ENCODE data around the gene PCYT1B.
"Not testable (repeated sequence)": the region's sequence is repeated elsewhere in the genome, so short reads cannot be mapped to it uniquely, and the experiment has no call there.

PCYT1B gene

DNA sequence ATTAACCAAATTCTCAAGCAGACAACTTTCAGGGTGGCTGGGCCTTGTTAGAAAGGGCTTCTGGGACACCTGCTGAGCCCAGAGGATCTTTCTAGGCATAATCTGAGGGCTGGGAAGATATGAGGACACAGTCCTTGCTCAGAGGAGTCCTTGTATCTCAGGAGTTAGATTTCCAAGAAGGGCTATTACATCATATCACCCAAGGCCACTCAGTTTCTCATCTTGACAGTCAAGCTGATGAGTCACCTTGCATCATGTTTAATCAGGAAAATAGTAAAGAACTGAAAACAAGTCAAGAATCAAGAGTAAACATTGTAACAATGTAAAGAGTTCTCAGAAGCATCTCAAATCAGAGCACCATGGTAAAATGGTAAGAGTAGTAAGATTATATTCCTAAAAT, 4.0 kb downstream of the PCYT1B start:
- DNase-seq: no peak

DNA sequence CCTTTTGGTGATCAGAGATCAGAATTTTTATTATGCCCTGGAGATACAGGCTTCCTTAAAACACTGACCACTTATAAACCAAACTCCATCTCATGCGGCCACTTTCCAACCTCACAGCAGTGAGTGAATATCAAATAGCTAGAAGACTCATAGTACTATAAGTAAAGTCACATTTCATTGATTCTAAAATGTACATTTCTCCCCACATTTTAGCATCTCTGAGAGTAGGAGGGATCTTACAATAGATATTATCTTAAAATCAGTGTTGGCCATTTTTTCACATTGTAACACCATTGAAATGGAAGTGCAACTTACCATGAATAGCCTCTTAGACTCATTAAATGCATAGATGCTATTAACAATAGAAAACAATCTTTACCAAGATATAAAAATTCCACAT, 17.4 kb downstream of the PCYT1B start:
- DNase-seq: no peak

DNA sequence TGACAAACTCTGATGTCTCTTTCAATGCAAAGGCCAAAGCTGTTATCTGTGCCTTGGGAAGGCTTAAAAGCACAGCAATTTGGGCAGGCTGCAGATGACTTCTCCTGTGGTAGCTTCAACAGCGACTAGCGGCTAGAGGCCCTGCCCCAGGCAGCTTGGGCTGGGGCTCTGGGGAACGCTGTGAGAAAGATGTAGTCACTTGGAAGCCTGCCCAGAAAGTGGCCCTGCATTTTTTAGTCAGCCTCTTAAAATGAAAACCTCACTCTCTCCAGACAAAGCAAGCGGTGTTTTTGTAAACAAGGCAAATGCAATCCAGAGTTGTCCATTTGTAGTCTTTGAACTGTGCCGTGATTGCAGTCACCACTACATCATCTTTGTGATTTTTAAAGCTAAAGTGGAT, 27.5 kb downstream of the PCYT1B start:
- no peak for DNase-seq

DNA sequence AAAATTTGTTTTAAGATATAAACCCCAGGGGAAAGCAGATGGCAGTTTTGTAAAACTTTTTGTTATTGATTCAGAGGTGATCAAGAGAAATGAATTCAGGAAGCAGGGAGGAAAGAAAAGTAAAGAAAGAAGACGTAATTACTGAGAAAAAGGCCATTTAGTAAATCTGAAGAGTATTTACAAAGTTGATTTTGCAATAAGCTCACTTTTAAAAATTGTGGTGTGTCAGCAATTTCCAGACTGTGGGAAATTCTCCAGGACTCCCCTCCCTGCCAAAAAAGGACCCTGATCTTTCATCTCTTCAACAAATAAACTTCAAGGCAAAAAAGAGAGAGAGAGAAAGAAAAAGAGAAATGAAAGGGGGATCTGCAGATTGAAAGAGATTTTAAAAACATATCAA, 36.6 kb downstream of the PCYT1B start:
- no peak for DNase-seq

DNA sequence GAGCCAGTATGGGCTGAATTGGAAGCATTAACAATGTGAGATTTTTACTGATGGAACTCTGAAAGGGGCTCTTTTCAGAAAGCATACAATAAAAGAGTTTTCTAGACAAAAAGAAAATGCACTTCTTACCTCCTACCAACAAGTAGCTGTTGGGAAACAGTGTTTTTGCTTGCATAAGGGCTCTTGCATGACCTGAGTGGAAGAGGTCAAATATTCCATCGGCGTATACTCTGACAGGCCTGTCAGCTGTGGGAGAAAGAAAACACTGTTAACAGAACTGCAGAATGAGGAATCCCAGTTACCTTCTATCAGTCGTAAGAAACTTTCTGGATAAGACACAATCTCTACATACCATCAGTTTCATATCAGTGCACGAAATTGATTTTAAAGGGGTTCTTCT, 39.5 kb downstream of the PCYT1B start:
- DNase-seq: no peak

DNA sequence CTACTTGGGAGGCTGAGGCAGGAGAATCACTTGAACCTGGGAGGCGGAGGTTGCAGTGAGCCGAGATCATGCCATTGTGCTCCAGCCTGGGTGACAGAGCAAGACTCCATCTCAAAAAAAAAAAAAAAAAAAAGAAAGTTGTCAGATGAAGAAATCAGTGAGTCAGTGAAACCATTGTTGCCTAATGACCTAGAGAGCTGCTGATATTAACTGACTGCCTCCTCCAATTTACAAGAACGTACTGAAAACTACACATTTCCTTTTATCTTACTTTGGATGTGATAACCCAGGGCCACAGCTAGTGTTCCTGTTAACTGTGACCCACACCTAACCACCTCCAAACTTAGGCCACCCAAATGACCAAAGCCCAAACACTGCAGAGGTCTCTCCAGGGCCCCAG, 41.2 kb downstream of the PCYT1B start:
- not testable (repeated sequence) for DNase-seq

DNA sequence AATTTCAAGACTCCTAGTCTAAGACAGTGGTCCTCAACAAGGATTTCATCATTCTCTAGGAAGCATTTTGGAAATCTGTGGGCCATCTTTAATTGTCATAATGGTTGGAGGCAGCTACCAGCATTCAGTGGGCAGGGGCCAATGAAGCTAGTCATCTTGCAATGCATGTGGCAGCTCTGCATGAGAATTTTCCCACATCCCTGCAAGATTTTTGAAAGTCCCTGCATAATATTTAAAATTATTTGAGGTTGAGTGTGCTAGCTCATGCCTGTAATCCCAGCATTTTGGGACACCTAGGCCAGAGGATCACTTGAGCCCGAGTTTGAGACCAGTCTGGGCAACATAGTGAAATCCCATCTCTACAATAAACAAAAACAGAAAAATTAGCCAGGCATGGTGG, 44.0 kb downstream of the PCYT1B start:
- no peak for DNase-seq

DNA sequence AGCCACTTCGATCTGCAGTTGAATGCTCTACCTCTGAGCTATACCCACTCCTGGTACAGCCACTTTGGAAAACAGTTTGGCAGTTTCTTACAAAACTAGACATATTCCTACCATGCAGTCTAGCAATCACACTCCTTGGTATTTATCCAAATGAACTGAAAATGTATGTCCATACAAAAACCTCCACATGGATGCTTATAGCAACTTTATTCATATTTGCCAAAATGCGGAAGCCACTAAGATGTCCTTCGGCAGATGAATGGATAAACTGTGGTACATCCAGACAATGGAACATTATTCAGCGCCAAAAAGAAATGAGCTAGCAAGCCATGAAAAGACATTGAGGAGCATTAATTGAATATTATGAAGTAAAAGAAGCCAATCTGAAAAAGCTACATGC, 45.3 kb downstream of the PCYT1B start:
- DNase-seq: no peak

DNA sequence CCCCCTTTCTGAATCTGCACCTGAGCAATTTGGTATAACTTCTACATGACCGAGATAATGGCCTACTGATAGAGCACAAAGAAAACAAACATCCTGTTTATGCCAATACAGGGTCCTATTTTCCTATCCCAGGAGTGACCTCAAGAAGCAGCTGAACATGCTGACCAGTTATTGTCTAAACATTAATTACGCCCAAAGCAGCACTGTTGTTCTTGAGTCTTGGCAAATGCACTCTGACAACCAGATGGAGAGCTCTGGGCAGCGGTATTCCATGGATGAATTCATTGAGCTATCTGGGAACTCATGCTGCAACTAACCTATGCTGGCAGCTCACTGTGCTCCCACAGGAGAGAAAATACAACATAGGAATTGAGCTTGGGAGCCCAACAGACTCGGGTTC, 52.6 kb downstream of the PCYT1B start:
- no peak for DNase-seq

DNA sequence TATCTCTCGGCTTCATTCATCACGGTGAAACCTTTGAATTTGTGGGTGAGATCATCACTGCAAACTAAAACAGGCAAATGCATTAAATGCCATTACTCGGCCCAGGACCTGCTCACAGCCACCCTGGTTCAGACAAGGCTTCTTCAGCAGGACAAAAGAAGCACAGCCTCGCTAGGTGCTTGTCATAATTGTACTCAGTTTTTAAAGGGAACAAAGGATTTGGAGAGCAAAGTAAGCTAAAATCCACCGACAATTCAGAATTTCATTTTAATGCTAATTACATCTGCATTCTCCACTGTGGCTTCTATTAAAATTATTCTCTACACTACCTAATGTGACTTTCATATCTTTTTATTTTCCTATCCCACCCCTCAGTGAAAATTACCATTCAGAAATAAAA, 57.0 kb downstream of the PCYT1B start:
- no peak for DNase-seq

DNA sequence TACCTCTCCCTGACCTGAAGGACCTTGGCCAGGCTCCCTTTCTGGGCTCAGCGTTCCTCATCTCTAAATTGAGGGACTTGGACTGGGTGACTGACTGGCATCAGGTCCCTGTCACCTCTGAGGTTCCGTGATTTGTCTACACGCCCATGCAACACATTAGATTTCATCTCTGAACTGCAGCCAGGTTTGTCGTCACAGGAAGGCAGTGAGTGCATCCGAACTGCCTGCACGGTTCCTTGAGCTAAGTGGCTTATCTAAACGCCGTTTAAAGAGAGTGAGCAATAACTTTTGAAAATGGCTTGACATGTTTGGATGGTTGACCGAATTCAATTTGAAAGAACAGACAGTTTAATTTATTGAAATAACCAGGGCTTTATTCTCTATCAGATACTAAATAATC, 70.1 kb downstream of the PCYT1B start:
- no peak for DNase-seq

DNA sequence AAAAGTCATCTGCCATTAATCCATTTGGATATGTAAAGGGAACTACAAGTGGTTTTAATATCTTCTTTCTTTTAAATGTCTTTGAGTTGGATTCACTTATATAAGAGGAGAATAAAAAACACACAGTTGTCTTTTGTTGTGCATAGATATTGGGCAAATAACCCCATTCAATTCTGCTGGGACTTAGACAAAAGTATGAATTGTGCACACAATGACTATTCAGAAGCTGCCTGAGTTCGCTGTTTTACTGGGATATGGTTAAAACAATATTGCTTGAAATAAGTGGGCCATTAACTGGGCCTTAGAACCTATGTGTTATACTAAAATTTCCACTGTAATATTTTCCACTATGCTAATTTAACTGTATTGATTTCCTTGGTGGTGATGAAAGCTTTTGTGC, 71.7 kb downstream of the PCYT1B start:
- DNase-seq: no peak

DNA sequence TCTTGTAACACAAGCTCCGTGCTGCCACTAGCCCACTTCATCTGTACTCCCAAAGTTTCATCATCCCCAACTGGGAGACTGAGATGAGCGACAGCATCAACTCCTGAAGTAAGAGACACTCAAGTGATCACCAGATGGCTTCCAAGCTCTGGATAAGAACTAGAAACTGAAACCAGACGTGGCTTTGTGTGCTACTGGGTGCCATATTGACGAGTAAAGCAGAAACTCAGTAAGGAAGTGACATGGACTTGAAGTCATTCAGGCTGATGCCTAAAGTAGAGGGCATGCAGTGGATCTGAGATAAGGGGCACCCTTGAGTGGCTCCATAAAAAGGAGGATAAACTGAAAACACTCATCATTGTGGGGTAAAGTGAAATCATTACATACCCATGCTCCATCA, 72.4 kb downstream of the PCYT1B start:
- DNase-seq: no peak

DNA sequence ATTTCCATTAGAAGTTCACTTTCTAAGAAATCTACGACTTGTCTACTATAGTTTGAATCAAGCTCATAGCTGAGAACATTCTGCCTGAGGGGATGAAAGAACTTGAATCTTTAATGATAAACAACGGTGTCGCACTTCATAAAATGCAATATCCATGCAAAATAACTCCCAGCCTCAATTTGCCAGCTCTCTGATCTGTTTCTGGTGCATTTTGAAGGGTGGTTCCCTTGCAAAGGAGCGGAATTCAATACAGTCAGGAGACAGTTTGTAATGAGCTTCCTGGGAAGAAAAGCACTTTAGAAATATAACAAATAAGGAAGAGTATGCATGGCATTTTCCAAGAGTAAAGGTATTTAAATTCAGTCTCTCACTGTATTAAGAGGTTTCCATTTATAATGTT, 80.0 kb downstream of the PCYT1B start:
- no peak for DNase-seq

DNA sequence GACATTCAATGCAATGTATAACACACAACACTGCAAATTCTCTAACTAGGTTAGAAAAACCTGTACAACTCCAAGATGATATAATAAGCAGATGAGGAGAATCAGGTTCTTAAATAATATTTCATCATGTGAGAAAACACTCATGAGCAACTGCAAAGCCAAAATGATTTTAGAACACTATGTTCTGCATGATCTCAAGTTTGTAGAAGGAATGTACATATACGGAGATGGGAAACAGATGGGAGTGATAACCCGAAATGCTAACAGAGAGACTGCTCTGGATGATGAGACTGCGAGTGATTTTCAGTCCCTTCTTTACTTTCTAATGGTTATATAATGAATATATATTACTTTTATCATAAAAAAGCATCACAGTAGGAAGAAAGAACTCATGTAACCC, 80.9 kb downstream of the PCYT1B start:
- DNase-seq: no peak

DNA sequence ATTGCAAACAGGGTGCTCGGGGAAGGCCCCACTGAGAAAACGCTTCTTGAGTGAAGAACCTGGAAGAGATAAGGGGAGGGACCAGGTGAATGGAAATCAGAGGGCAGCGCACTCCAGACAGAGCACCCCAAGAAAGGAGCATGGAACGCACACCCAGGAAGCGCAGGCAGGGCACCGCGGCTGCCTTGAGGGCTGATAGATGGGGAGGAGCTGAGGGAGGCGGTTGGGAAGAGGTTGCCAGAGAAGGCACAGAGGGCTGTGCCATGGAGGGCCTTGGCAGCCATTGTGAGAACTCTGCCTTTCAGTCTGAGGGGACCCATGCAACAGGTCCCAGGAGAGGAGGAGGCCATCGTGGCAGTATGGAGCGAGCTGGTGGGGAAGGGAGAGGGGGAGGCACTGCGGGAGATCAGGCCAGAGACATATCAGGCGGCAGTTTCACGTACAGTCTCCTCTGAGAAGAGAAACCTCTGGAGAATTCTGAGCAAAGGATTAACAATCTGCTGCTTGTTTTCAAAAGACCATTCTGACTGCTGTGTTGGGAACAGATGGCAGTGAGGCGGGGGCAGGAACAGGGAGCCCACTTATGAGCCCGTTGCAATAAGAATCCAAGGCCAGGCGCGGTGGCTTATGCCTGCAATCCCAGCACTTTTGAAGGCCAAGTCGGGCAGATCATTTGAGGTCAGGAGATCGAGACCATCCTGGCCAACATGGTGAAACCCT, 83.7 kb downstream of the PCYT1B start:
- DNase-seq: no peak

DNA sequence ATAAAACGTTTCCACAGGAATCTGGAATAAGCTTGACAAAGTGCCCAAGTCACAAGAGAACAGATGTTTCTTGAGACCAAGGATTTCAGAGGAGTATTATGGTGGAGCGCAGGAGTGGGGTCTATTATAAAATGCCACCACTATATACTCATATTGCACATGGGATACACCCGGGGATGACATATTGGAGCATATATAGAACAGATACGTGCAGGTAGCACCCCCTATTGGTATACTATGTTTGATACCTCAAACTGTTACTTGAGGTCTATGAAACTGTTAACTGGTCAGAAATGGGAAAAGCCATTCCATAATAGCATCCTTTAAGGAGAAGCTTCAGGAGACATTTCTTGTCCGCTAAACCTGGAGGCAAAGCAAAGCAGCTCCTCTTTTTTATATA, 86.0 kb downstream of the PCYT1B start:
- no peak for DNase-seq

DNA sequence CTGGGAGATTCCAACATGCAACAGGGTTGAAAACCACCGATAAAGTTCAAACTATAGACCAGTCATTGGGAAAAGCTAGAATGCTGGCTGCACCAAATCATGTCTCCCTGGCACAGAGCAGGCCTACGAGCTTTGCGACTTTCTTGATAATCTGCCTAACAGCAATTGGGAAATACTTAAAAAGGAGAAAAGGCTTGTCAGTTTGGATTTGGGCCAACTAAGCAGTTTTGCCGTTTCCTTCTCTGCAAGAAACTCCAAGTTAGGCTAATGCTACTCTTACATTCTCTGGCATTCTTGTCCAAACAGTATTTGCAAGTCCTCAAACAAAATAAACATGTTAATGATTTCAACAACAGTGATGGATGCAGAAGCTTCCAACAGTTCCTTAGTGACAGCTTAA, 94.1 kb downstream of the PCYT1B start:
- DNase-seq: no peak

DNA sequence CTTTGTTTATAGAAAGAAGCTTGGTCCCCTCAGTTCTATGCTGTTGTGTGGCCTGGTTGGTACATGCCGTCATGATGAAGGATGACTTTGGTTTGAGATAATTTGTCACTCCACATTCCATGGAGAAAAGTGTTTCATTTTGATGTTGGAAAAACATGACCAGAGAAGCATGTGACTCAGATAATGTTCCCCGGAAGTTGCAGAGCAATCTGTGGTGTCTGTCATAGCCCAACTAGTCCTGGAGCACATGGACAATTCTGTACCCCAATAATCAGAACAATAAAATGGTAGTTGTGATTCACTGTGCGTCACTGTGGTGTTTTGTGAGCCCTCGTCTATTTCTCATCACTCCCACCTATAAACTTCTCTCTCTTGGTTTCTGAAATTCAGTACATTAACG, 97.0 kb downstream of the PCYT1B start:
- no peak for DNase-seq

DNA sequence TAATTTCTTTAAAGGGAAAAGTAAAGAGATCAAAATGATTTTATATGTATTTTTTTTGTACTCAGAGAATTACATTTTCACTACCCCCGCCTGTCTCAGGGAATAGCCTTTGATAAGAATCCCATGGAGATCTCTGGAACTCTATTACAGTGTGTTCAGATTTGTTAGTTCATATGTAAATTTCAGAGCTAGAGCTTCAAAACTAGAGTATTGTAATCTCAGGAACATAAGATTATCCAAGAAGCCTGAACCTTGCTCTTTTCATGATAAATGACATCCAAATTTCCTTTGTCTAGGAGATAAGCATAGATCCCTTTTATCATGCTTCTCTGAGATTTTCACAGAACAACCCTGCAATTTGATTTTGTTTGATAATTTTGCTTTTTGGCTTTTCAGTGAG, 99.2 kb downstream of the PCYT1B start:
- DNase-seq: no peak

DNA sequence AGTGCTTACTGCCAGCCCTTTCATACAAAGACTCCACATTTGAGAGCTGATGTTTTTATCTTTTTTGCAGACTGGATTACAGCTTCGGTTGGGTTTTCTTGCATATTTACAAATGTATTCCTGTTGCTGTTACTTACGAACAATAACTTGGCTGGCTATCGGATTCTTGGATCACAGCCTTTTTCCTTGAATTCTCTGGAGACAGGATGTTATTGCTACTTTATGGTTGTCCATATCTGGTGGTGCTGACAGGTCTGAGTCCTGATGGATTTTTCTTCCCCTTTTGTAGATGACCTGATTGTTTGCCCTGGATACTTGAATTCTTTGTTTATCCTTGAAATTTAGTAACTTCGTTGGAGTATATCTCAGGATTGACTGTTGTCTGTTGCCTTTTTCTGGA, 104.4 kb downstream of the PCYT1B start:
- DNase-seq: no peak

DNA sequence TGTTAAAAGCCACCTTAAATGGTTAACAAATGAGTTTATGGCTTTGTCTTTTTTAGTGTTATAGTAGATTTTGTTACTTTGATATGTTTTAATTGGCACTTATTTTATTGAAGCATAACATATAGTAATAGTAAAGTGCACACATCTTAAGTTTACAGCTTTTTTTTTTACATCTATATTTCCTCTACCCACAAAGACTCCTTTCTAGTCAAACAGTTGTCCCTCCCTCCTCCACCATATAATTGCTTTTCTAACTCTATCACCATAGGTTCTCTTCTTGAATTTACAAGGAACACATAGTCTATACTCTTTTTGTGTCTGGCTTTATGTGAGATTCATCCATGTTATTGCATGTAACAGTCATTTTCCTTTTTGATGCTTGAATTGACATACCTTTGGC, 110.6 kb downstream of the PCYT1B start:
- DNase-seq: no peak

DNA sequence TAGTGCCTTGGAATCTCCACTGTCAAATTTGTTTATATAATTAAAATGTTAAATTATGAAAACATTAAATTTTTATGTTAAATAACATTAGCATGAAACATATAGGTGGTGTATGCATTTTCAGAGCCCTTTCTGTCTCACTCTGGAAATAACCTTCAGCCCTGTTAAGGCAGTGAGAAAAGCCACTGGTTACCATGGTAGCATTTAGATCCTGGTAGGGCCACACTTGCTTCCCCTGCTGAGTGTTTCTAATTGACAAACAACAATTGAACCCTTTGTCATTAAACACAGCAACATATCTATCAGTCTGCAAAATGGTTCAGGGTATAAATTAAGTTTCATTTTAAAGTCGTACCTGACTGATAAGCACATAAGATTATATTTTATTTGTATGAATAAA, 118.5 kb downstream of the PCYT1B start:
- no peak for DNase-seq

DNA sequence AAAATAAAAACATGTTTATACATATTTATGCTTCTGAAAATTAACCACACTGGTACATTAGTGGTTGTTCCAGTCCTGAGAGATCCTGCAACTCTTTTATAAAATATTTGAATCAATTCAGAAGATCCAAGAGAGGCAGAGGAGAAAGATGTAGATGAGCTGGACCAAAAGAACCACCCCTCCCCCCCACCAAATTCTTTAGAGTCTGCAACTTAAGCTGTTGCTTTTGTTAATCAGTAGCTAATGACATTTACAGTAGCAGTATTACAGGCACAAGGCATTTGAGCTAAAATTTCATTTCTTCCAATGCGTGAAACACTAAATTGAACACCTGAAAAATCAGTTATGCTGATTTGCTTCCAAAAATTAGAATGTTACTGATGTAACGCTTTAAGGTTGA, 120.5 kb downstream of the PCYT1B start:
- DNase-seq: no peak

DNA sequence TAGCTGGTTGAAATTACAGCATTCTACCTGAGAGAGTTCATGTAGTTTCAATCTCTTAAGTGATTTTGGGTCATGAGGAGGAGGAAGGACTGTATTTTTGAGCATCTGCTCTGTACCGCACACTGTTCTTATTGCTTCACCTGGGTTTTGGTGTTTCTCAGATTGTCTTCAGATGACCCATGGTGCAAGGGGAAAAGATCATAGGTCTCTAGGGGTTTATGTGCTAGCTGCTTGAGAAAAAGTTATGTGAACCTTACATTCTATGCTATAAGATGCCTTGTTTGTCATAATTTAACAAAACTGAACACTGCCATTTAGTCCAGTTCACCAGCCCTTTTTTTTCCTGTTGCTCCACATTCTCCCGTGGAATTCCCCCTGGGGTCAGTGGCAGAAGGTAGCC, 121.7 kb downstream of the PCYT1B start:
- no peak for DNase-seq

DNA sequence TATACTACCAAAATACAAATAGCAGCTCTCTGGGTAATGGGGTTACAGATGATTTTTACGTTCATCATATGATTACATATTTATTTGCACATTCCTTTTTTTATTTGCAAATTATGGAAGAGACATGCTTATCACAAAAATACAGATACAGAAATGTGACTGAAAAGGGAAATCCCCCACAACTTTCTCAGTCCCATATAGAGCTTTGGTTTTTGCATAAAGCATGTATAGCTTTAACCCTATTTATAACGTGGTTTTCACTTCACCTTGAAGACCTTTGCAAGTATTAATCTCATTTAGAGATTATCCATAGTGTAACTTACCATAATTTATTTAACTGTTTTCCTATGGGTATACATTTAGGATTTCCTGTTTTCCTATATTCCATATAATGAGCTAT, 126.7 kb downstream of the PCYT1B start:
- DNase-seq: no peak
